HCT116 (cell line): ENCODE data around the gene SIPA1L3. TPM values are rescaled to one million over a fixed set of nuclear protein-coding genes. Genes with fewer than 3 reads are reported as not detected.

Experiments used
- ATAC-seq: fragments of 200-7000 bp; cut with Tn5 transposase; 2 replicates; pipeline ENCODE4 v1.9.1; 2020; ENCODE audit warnings: mild to moderate bottlenecking, moderate library complexity
- BruUV-seq: library from RNA; stranded (reverse); fragments of 400-500 nt; replicated peaks from 2 replicates; lab custom pipeline; 2021; lab: Mats Ljungman, UMichigan
- CTCF ChIA-PET: fragments of 300-600 bp; sonication (Branson Sonifier 250); formaldehyde crosslinking; loops from one replicate; lab custom pipeline; 2021; ENCODE audit warnings: antibody characterized with exemption; lab: Charles Lee
- POLR2A ChIA-PET: fragments of 300-600, 350-600 bp; sonication (Branson Sonifier 250); formaldehyde crosslinking; loops from one replicate; lab custom pipeline; 2021; ENCODE audit warnings: antibody characterized with exemption; lab: Charles Lee
- RAD21 ChIA-PET, 2 experiments: fragments of 300-600 bp; sonication (Branson Sonifier 250); formaldehyde crosslinking; loops; one replicate each; lab custom pipeline; 2023; ENCODE audit warnings: low total read pairs in 2 of 2; ENCODE audit not compliant: uncharacterized antibody in 2 of 2, unreplicated experiment in 2 of 2, low non-redundant PET in 1 of 2; lab: Charles Lee
- DNase-seq: peaks from one replicate; pipeline ENCODE4 v3.0.0-alpha.2; 2010; ENCODE audit warnings: low read depth, low spot score
- H2AFZ ChIP-seq: fragments of 200-600 bp; shearing (Covaris generic), sonication (generic); 2 replicates; pipeline ENCODE4 v1.6.1; 2017; ENCODE audit warnings: low read depth, mixed run types, mixed read lengths, antibody characterized with exemption, low read length; ENCODE audit not compliant: poor library complexity, severe bottlenecking
- H3K27ac ChIP-seq: 2 replicates; pipeline ENCODE4 v1.5.1; 2012; ENCODE audit warnings: low read depth, low read length
- H3K27me3 ChIP-seq: fragments of 200-600 bp; sonication (generic); 2 replicates; pipeline ENCODE4 v1.6.1; 2016; ENCODE audit warnings: mixed run types, low read length, mixed read lengths; ENCODE audit not compliant: insufficient read depth
- H3K36me3 ChIP-seq, 2 experiments: fragments of 200-500 bp in 1 of 2; fragments of 200-600 bp in 1 of 2; sonication (Bioruptor generic) in 1 of 2; sonication (generic) in 1 of 2; 2 replicates each; pipeline versions ENCODE4 v1.5.1 to v1.6.1; 2014 to 2016; ENCODE audit warnings: low read length in 2 of 2, inconsistent platforms in 1 of 2, mixed read lengths in 1 of 2, mixed run types in 1 of 2; ENCODE audit not compliant: insufficient read depth in 2 of 2, control insufficient read depth in 1 of 2
- H3K4me1 ChIP-seq, 2 experiments: fragments of 200-600 bp in 1 of 2; sonication (generic) in 1 of 2; 2 replicates each; pipeline versions ENCODE4 v1.5.1 to v1.6.1; 2012 to 2017; ENCODE audit warnings: low read length in 2 of 2, inconsistent platforms in 1 of 2, mild to moderate bottlenecking in 1 of 2, mixed read lengths in 1 of 2, mixed run types in 1 of 2, moderate library complexity in 1 of 2; ENCODE audit not compliant: insufficient read depth in 2 of 2, control insufficient read depth in 1 of 2
- H3K4me2 ChIP-seq: fragments of 200-600 bp; sonication (generic); 2 replicates; pipeline ENCODE4 v1.6.1; 2017; ENCODE audit warnings: mixed run types, low read length, mixed read lengths
- H3K4me3 ChIP-seq, 2 experiments: fragments of 200-600 bp in 1 of 2; sonication (generic) in 1 of 2; replicated peaks in 1 of 2; 2 replicates each; pipeline ENCODE4 v1.5.1; 2011 to 2016; ENCODE audit warnings: low read length in 2 of 2, control low read depth in 1 of 2, low read depth in 1 of 2, mild to moderate bottlenecking in 1 of 2, mixed read lengths in 1 of 2, mixed run types in 1 of 2
- H3K79me2 ChIP-seq: fragments of 200-600 bp; sonication (generic); 2 replicates; pipeline ENCODE4 v1.6.1; 2017; ENCODE audit warnings: mild to moderate bottlenecking, mixed run types, low read length, moderate library complexity, mixed read lengths; ENCODE audit not compliant: insufficient read depth
- H3K9ac ChIP-seq: fragments of 200-600 bp; sonication (generic); 2 replicates; pipeline ENCODE4 v1.6.1; 2016; ENCODE audit warnings: low read length, mixed read lengths
- H3K9me2 ChIP-seq: fragments of 200-600 bp; sonication (generic), shearing (Covaris generic); 2 replicates; pipeline ENCODE4 v1.6.1; 2017; ENCODE audit warnings: mixed run types, mild to moderate bottlenecking, moderate library complexity; ENCODE audit not compliant: insufficient read depth
- H3K9me3 ChIP-seq, 2 experiments: fragments of 200-500 bp in 1 of 2; fragments of 200-600 bp in 1 of 2; sonication (Bioruptor generic) in 1 of 2; sonication (generic) in 1 of 2; 2 replicates each; pipeline ENCODE4 v1.6.1; 2014 to 2017; ENCODE audit warnings: low read length in 2 of 2, mixed read lengths in 2 of 2, inconsistent platforms in 1 of 2, low read depth in 1 of 2, mild to moderate bottlenecking in 1 of 2, mixed run types in 1 of 2, moderate library complexity in 1 of 2; ENCODE audit not compliant: control insufficient read depth in 1 of 2, insufficient read depth in 1 of 2
- H4K20me1 ChIP-seq: fragments of 200-600 bp; sonication (generic), shearing (Covaris generic); 2 replicates; pipeline ENCODE4 v1.6.1; 2017; ENCODE audit warnings: mixed run types, mild to moderate bottlenecking, moderate library complexity; ENCODE audit not compliant: insufficient read depth
- CBX3 ChIP-seq: IDR thresholded peaks from 2 replicates; pipeline ENCODE4 v1.6.1; 2012; ENCODE audit warnings: low read depth
- CEBPB ChIP-seq: IDR thresholded peaks from 2 replicates; pipeline ENCODE4 v1.6.1; 2012; ENCODE audit warnings: low read depth
- CTCF ChIP-seq, 3 experiments: fragments of 200-600 bp in 1 of 3; sonication (generic) in 1 of 3; IDR thresholded peaks in 2 of 3; conservative IDR thresholded peaks in 1 of 3; 2 replicates each; pipeline ENCODE4 v1.5.1; 2012 to 2017; ENCODE audit warnings: low read depth in 2 of 3, low read length in 2 of 3, antibody characterized with exemption in 1 of 3, borderline replicate concordance in 1 of 3, control low read depth in 1 of 3, mild to moderate bottlenecking in 1 of 3, mixed read lengths in 1 of 3, mixed run types in 1 of 3, moderate library complexity in 1 of 3; ENCODE audit not compliant: insufficient read depth in 1 of 3
- FOSL1 ChIP-seq: IDR thresholded peaks from 2 replicates; pipeline ENCODE4 v1.6.1; 2012; ENCODE audit warnings: low read depth
- JUND ChIP-seq: IDR thresholded peaks from 2 replicates; pipeline ENCODE4 v1.6.1; 2012
- POLR2A ChIP-seq: IDR thresholded peaks from 2 replicates; pipeline ENCODE4 v1.7.0; 2011; ENCODE audit warnings: borderline replicate concordance; ENCODE audit not compliant: insufficient read depth, insufficient read length; ENCODE audit errors: extremely low read depth
- POLR2AphosphoS5 ChIP-seq: IDR thresholded peaks from 2 replicates; pipeline ENCODE4 v1.6.1; 2011; ENCODE audit warnings: mild to moderate bottlenecking, low read depth, low read length, moderate library complexity
- SIN3A ChIP-seq: IDR thresholded peaks from 2 replicates; pipeline ENCODE4 v1.6.1; 2012; ENCODE audit warnings: low read depth
- SP1 ChIP-seq: IDR thresholded peaks from 2 replicates; pipeline ENCODE4 v1.6.1; 2012; ENCODE audit warnings: low read depth
- SRF ChIP-seq: IDR thresholded peaks from 2 replicates; pipeline ENCODE4 v1.6.1; 2012; ENCODE audit warnings: low read depth
- TCF7L2 ChIP-seq: IDR thresholded peaks from 2 replicates; pipeline ENCODE4 v1.7.0; 2011; ENCODE audit warnings: borderline replicate concordance, inconsistent platforms; ENCODE audit not compliant: insufficient read depth, insufficient read length; ENCODE audit errors: extremely low read depth
- YY1 ChIP-seq: IDR thresholded peaks from 2 replicates; pipeline ENCODE4 v1.6.1; 2011; ENCODE audit warnings: low read length, low read depth, moderate library complexity, mild to moderate bottlenecking; ENCODE audit not compliant: insufficient replicate concordance; ENCODE audit errors: extremely low read depth
- intact Hi-C: fragments of 100-400 bp; cut with micrococcal nuclease; formaldehyde crosslinking; loops from 2 replicates; pipeline ENCODE4 v1.10.0; 2022
- total RNA-seq: library from RNA; stranded (reverse); gene quantifications from one replicate; pipeline ENCODE4 v1.2.1, GENCODE V29; 2021; ENCODE audit not compliant: unreplicated experiment
- TF ChIP-seq, protein P1 (sequence below): IDR thresholded peaks from 2 replicates; pipeline ENCODE4 v1.6.1; 2011; ENCODE audit warnings: mild to moderate bottlenecking, low read length, moderate library complexity; ENCODE audit not compliant: insufficient replicate concordance; ENCODE audit errors: extremely low read depth
- TF ChIP-seq, protein P2 (sequence below): IDR thresholded peaks from 2 replicates; pipeline ENCODE4 v1.6.1; 2012
- TF ChIP-seq, protein P3 (sequence below): IDR thresholded peaks from 2 replicates; pipeline ENCODE4 v1.6.1; 2012

Gene SIPA1L3
- total RNA-seq, 1 experiment from 2014 or later = 41.8 TPM

- TF ChIP-seq, protein P1, sequence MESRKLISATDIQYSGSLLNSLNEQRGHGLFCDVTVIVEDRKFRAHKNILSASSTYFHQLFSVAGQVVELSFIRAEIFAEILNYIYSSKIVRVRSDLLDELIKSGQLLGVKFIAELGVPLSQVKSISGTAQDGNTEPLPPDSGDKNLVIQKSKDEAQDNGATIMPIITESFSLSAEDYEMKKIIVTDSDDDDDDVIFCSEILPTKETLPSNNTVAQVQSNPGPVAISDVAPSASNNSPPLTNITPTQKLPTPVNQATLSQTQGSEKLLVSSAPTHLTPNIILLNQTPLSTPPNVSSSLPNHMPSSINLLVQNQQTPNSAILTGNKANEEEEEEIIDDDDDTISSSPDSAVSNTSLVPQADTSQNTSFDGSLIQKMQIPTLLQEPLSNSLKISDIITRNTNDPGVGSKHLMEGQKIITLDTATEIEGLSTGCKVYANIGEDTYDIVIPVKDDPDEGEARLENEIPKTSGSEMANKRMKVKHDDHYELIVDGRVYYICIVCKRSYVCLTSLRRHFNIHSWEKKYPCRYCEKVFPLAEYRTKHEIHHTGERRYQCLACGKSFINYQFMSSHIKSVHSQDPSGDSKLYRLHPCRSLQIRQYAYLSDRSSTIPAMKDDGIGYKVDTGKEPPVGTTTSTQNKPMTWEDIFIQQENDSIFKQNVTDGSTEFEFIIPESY = no peak
- TF ChIP-seq, protein P2, sequence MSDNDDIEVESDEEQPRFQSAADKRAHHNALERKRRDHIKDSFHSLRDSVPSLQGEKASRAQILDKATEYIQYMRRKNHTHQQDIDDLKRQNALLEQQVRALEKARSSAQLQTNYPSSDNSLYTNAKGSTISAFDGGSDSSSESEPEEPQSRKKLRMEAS = no peak
- TF ChIP-seq SRF (no peak), CEBPB (no peak)
Measured at GRCh38 chr19:38107129-38107528, 200.1 kb downstream of the SIPA1L3 start (continued).

- Histone ChIP-seq H3K4me3 (no peak overlapping the region), H3K9me3 (no peaks in the 10 kb centered on the region), H3K9ac (no peak overlapping the region), H3K4me2 (no peak overlapping the region), H3K79me2 (no peaks in the 10 kb centered on the region), H3K4me1 (peaks cover 0 to 3% of the 10 kb centered on the region in 2 experiments; a peak in 2 of 4 replicates), H3K27ac (no peak overlapping the region), H3K36me3 (peaks cover 7 to 25% of the 10 kb centered on the region in 2 experiments; a peak in 2 of 4 replicates), H3K27me3 (no peaks in the 10 kb centered on the region), H3K9me2 (no peaks in the 10 kb centered on the region), H2AFZ (no peak overlapping the region), H4K20me1 (no peaks in the 10 kb centered on the region)
- no peak for ATAC-seq
- BruUV-seq = no TSS peak
- intact Hi-C loops = no loop called here
- ChIA-PET POLR2A (no interaction called here), RAD21 (no interaction called here), CTCF (no interaction called here)
- TF ChIP-seq CBX3 (no peak), SIN3A (no peak)
- no peak for DNase-seq
Measured at GRCh38 chr19:38111898-38112297, 204.9 kb downstream of the SIPA1L3 start.

GRCh38 chr19:38114651-38115050 is 207.6 kb downstream of the SIPA1L3 start:
- Histone ChIP-seq H3K27me3 (no peaks in the 10 kb centered on the region), H3K4me2 (no peak overlapping the region), H3K4me3 (no peak overlapping the region), H3K9me2 (no peaks in the 10 kb centered on the region), H3K9me3 (no peaks in the 10 kb centered on the region), H3K79me2 (no peaks in the 10 kb centered on the region), H4K20me1 (no peaks in the 10 kb centered on the region), H3K27ac (no peak overlapping the region), H3K4me1 (no peaks in the 10 kb centered on the region), H3K9ac (no peak overlapping the region), H3K36me3 (peaks cover 6 to 27% of the 10 kb centered on the region in 2 experiments; a peak in 2 of 4 replicates), H2AFZ (no peak overlapping the region)
- BruUV-seq = no TSS peak
- ChIA-PET POLR2A (no interaction called here), CTCF (no interaction called here), RAD21 (no interaction called here)
- DNase-seq = no peak
- no peak for ATAC-seq
- intact Hi-C loops = no loop called here
- no peak for TF ChIP-seq SRF
- TF ChIP-seq, protein P3, sequence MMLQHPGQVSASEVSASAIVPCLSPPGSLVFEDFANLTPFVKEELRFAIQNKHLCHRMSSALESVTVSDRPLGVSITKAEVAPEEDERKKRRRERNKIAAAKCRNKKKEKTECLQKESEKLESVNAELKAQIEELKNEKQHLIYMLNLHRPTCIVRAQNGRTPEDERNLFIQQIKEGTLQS = no peak
- TF ChIP-seq FOSL1 = no peak
- TF ChIP-seq YY1 = no peak
- no peak for TF ChIP-seq CTCF (IDR thresholded peaks at IDR 0.05 in 2 of 3, conservative IDR thresholded peaks at IDR 0.05 in 1 of 3; ENCODE audit: borderline replicate concordance in 1 of 3, insufficient read depth in 1 of 3, low read depth in 2 of 3, low read length in 2 of 3)
- TF ChIP-seq SP1 = no peak
- TF ChIP-seq POLR2AphosphoS5 = no peak
- TF ChIP-seq, protein P2 = no peak
- no peak for TF ChIP-seq POLR2A
- no peak for TF ChIP-seq TCF7L2
- no peak for TF ChIP-seq JUND
- no peak for TF ChIP-seq CEBPB
